T-helper 1 cell treated with Interleukin-12 subunit alpha and Interleukin-12 subunit beta and Interleukin-4 antibody, amounts not matched to agents 30 ng/mL and 1 ng/mL, for 36 hours (primary cell): ENCODE measurements around the gene ORM1. TPM values are rescaled to one million over a fixed set of nuclear protein-coding genes. Genes with fewer than 3 reads are reported as not detected.

Source experiments
- intact Hi-C: fragments of 100-400 bp; cut with micrococcal nuclease; formaldehyde crosslinking; loops from one replicate; pipeline ENCODE4 v1.15.1; 2024
- total RNA-seq: library from RNA; stranded (reverse); gene quantifications from 2 replicates; pipeline ENCODE4 v1.2.3, GENCODE V29; 2022

ORM1 gene
- total RNA-seq, 1 donor from 2014 or later = not detected

- intact Hi-C loops = loop anchor here (1.0 kb wide), 1 partner anchor 9 kb away; no protein-coding TSS in a partner anchor
Measured at GRCh38 chr9:114375386-114376175, 52.7 kb downstream of the ORM1 start.

Other genes with a start within 250 kb of the ORM1 start
- gene AMBP, start 244.8 kb upstream of the ORM1 start, total RNA-seq = not detected in 2 replicates
- not detected in 2 replicates for gene KIF12, start 223.8 kb upstream of the ORM1 start, total RNA-seq
- gene COL27A1, start 167.6 kb upstream of the ORM1 start, total RNA-seq = 1.2 TPM in 2 replicates
- gene ORM2, start 6.8 kb downstream of the ORM1 start, total RNA-seq = not detected in 2 replicates
- 464 and 472 TPM in 2 replicates for gene AKNA, start 64.9 kb downstream of the ORM1 start, total RNA-seq
- gene WHRN, start 182.4 kb downstream of the ORM1 start, total RNA-seq = 1.3 and 1.6 TPM in 2 replicates